Endothelial cell of umbilical vein (primary cell): ENCODE data around the gene MINDY4. TPM values are rescaled to one million over a fixed set of nuclear protein-coding genes. Genes with fewer than 3 reads are reported as not detected.

Experiments used
- Bru-seq: library from RNA; stranded (reverse); fragments of 400-500 nt; gene quantifications from one replicate; lab custom pipeline; 2021; lab: Mats Ljungman, UMichigan
- BruChase-seq, 2 experiments: library from RNA; stranded (reverse); fragments of 400-500 nt; gene quantifications; one replicate each; lab custom pipeline; 2021; lab: Mats Ljungman, UMichigan
- BruUV-seq: library from RNA; stranded (reverse); fragments of 400-500 nt; replicated peaks from 2 replicates; lab custom pipeline; 2021; lab: Mats Ljungman, UMichigan
- CTCF ChIA-PET: fragments of 300-600, 350-600 bp; sonication (Branson Sonifier 250); formaldehyde crosslinking; loops from one replicate; lab custom pipeline; 2021; ENCODE audit warnings: antibody characterized with exemption, inconsistent platforms; lab: Charles Lee
- POLR2A ChIA-PET: fragments of 300-600, 350-600 bp; sonication (Branson Sonifier 250); formaldehyde crosslinking; loops from one replicate; lab custom pipeline; 2021; ENCODE audit warnings: antibody characterized with exemption, inconsistent platforms; lab: Charles Lee
- DNase-seq: peaks from one replicate; pipeline ENCODE4 v3.0.0-alpha.2; 2011; ENCODE audit warnings: low read depth, low spot score
- FAIRE-seq: peaks from 2 replicates; lab custom pipeline; 2011; peaks lifted over from hg19 to GRCh38; lab: Jason Lieb, UNC
- H2AFZ ChIP-seq: 2 replicates; pipeline ENCODE4 v1.6.0; 2012; ENCODE audit warnings: low read depth, low read length, control low read depth, inconsistent platforms
- H3K27ac ChIP-seq: 2 replicates; pipeline ENCODE4 v1.5.1; 2011; ENCODE audit warnings: low read depth, mild to moderate bottlenecking, control low read depth, low read length, moderate library complexity; ENCODE audit not compliant: insufficient read depth
- H3K27me3 ChIP-seq, 2 experiments: 2 replicates each; pipeline versions ENCODE4 v1.6.0 to v1.6.1; 2011; ENCODE audit warnings: low read length in 2 of 2, mixed read lengths in 1 of 2; ENCODE audit not compliant: control insufficient read depth in 2 of 2, insufficient read depth in 2 of 2
- H3K36me3 ChIP-seq, 2 experiments: 2 replicates in 1 of 2; 3 replicates in 1 of 2; pipeline ENCODE4 v1.5.1; 2011; ENCODE audit warnings: low read length in 2 of 2, mild to moderate bottlenecking in 1 of 2, moderate library complexity in 1 of 2; ENCODE audit not compliant: control insufficient read depth in 2 of 2, insufficient read depth in 2 of 2; ENCODE audit errors: extremely low read depth in 1 of 2
- H3K4me1 ChIP-seq: 3 replicates; pipeline ENCODE4 v1.5.1; 2011; ENCODE audit warnings: mild to moderate bottlenecking, low read length; ENCODE audit not compliant: control insufficient read depth, insufficient read depth; ENCODE audit errors: extremely low read depth
- H3K4me2 ChIP-seq: 2 replicates; pipeline ENCODE4 v1.6.1; 2011; ENCODE audit warnings: low read length, control low read depth, mixed read lengths; ENCODE audit not compliant: insufficient read depth
- H3K4me3 ChIP-seq, 3 experiments: fragments of 200-600 bp in 1 of 3; sonication (generic), shearing (Covaris generic) in 1 of 3; replicated peaks in 1 of 3; 2 replicates each; pipeline ENCODE4 v1.5.1; 2011 to 2016; ENCODE audit warnings: control low read depth in 3 of 3, low read length in 3 of 3, mild to moderate bottlenecking in 2 of 3, inconsistent platforms in 1 of 3, low read depth in 1 of 3, moderate library complexity in 1 of 3; ENCODE audit not compliant: insufficient read depth in 1 of 3
- H3K79me2 ChIP-seq: 2 replicates; pipeline ENCODE4 v1.6.0; 2012; ENCODE audit warnings: low read length, inconsistent platforms; ENCODE audit not compliant: control insufficient read depth, insufficient read depth
- H3K9ac ChIP-seq: replicated peaks from 2 replicates; pipeline ENCODE3; 2011; ENCODE audit warnings: low read length, control low read depth; ENCODE audit not compliant: insufficient read depth; ENCODE audit errors: extremely low read depth
- H3K9me1 ChIP-seq: replicated peaks from 3 replicates; pipeline ENCODE4 v1.6.0; 2011; ENCODE audit warnings: mild to moderate bottlenecking, low read length; ENCODE audit not compliant: control insufficient read depth, insufficient read depth; ENCODE audit errors: extremely low read depth
- H3K9me3 ChIP-seq: replicated peaks from 2 replicates; pipeline ENCODE4 v1.5.1; 2012; ENCODE audit warnings: low read length, inconsistent platforms; ENCODE audit not compliant: control insufficient read depth, insufficient read depth
- H4K20me1 ChIP-seq: replicated peaks from 2 replicates; pipeline ENCODE3; 2011; ENCODE audit warnings: mild to moderate bottlenecking, low read length; ENCODE audit not compliant: control insufficient read depth, insufficient read depth; ENCODE audit errors: extremely low read depth
- GATA2 ChIP-seq: IDR thresholded peaks from 2 replicates; pipeline ENCODE4 v1.7.0; 2011; ENCODE audit warnings: low read depth, mild to moderate bottlenecking, moderate library complexity, mixed read lengths, low read length; ENCODE audit not compliant: insufficient read length, insufficient read depth
- MAX ChIP-seq: IDR thresholded peaks from 2 replicates; pipeline ENCODE4 v1.6.1; 2011; ENCODE audit not compliant: insufficient read depth, insufficient read length
- MYC ChIP-seq: IDR thresholded peaks from one replicate; pipeline ENCODE4 v1.6.1; 2011; ENCODE audit warnings: mild to moderate bottlenecking, low read depth, low read length
- POLR2A ChIP-seq: IDR thresholded peaks from 2 replicates; pipeline ENCODE4 v1.6.1; 2012; ENCODE audit warnings: low read depth, mild to moderate bottlenecking, control low read depth, low read length
- POLR2AphosphoS5 ChIP-seq: IDR thresholded peaks from 2 replicates; pipeline ENCODE4 v1.6.1; 2012; ENCODE audit warnings: low read depth, mild to moderate bottlenecking, control low read depth, low read length, moderate library complexity; ENCODE audit not compliant: insufficient read depth
- dilution Hi-C: fragments of 300-500 bp; cut with MboI; formaldehyde crosslinking; loops from one replicate; pipeline ENCODE4 v1.15.0; 2019; ENCODE audit warnings: low sequenced_read_pairs; ENCODE audit not compliant: extremely low pct_ligation_motif_present
- intact Hi-C: fragments of 100-400 bp; cut with micrococcal nuclease; formaldehyde crosslinking; loops from one replicate; pipeline ENCODE4 v1.10.0; 2022
- long read RNA-seq: library from polyadenylated mRNA; stranded (forward); transcript quantifications from one replicate; pipeline ENCODE4 v2.0.0, GENCODE V29; 2021
- polyA minus RNA-seq, 3 experiments: library from RNA; depleted of rRNA, polyadenylated mRNA; stranded (reverse); fragments of >200 nt; gene quantifications; 1 replicate in 1 of 3; 2 replicates in 2 of 3; pipeline ENCODE4 v1.2.3, GENCODE V29; 2011
- polyA plus RNA-seq, 4 experiments: library from polyadenylated mRNA; depleted of rRNA in 3 of 4; stranded (reverse) in 3 of 4; unstranded in 1 of 4; fragments of >200 nt; gene quantifications; 2 replicates each; pipeline versions ENCODE4 v1.2.1 to v1.2.3, GENCODE V29; 2011 to 2012; ENCODE audit warnings: missing spikeins in 1 of 4
- total RNA-seq: library from RNA; stranded (reverse); gene quantifications from 2 replicates; pipeline ENCODE4 v1.2.3, GENCODE V29; 2021

MINDY4 gene
- total RNA-seq: 4.7 and 5.2 TPM in 2 replicates
- polyA plus RNA-seq: 2.2 and 2.3 TPM in 2 replicates
- 1.5 and 1.9 TPM in 2 replicates for polyA plus RNA-seq (2011; cell fraction: cytosol; rRNA removed)
- 8.1 TPM in 2 replicates for polyA plus RNA-seq (2011; cell fraction: nucleus; rRNA removed)
- 2.3 and 2.4 TPM in 2 replicates for polyA plus RNA-seq (2012)
- 2.7 and 4.2 TPM in 2 replicates for polyA minus RNA-seq
- not detected for polyA minus RNA-seq (2011; cell fraction: cytosol; rRNA and poly(A)+ RNA removed)
- 6.9 and 7.8 TPM in 2 replicates for polyA minus RNA-seq (2011; cell fraction: nucleus; rRNA and poly(A)+ RNA removed)
- percentile 54 among the genes with signal in this experiment for Bru-seq, nascent RNA
- percentile 53 among the genes with signal in this experiment for BruChase-seq, experiment 1, labeled RNA remaining after a 6-hour chase
- BruChase-seq, experiment 2, labeled RNA remaining after a 2-hour chase: percentile 62 among the genes with signal in this experiment
- long read RNA-seq, partial matches to known transcripts: 4 of 9 reads
- long read RNA-seq, other reads (novel, unspliced or antisense): 1 of 9 reads

- no peaks in the 10 kb centered on the region for H3K9me1 ChIP-seq
- peaks cover 9% of the 10 kb centered on the region for H3K4me1 ChIP-seq
- peaks cover 0 to 6% of the 10 kb centered on the region in 2 experiments for H3K27me3 ChIP-seq
- no peaks in the 10 kb centered on the region for H3K79me2 ChIP-seq
- TSS peak; percentile 25 for BruUV-seq
- H3K4me2 ChIP-seq: peak within 1 kb of the TSS; percentile 90
- H3K27ac ChIP-seq: peak within 1 kb of the TSS; percentile 25
- peak within 1 kb of the TSS; percentile 47 for H3K9ac ChIP-seq
- TF ChIP-seq MYC: no peak
- no peak for TF ChIP-seq POLR2AphosphoS5
- TF ChIP-seq POLR2A: peak; percentile 26
- TF ChIP-seq GATA2: no peak
- peak; percentile 6 for TF ChIP-seq MAX
- no peaks in the 10 kb centered on the region for H3K36me3 ChIP-seq
- ChIA-PET POLR2A (no interaction called here), CTCF (interaction anchor here (1.0 to 1.6 kb wide), 2 partner anchors 9 to 351 kb away, joined by 3 to 8 read pairs; no protein-coding TSS in a partner anchor)
- H3K4me3 ChIP-seq: peak within 1 kb of the TSS; percentile 63 to 88 (median 66)
- FAIRE-seq (peak; percentile 91), DNase-seq (peak; percentile 78)
- H3K9me3 ChIP-seq: no peaks in the 10 kb centered on the region
- H4K20me1 ChIP-seq: no peaks in the 10 kb centered on the region
- intact Hi-C loops (no loop called here), dilution Hi-C loops (no loop called here)
- H2AFZ ChIP-seq: peak within 1 kb of the TSS; percentile 94
Observed at GRCh38 chr7:30771174-30771879, at the start of gene MINDY4. Gene MINDY4, plus strand, starts transcription at chr7:30771417. Its CDS starts 77 bp downstream, at chr7:30771494.
